PC-3 (cell line): ENCODE data around the gene SYNPO. TPM values are rescaled to one million over a fixed set of nuclear protein-coding genes. Genes with fewer than 3 reads are reported as not detected.

Experiments
- ATAC-seq: fragments of 200-7000 bp; cut with Tn5 transposase; 2 replicates; pipeline ENCODE4 v1.9.1; 2020; ENCODE audit warnings: mild to moderate bottlenecking, moderate library complexity
- BruUV-seq: library from RNA; stranded (reverse); fragments of 400-500 nt; replicated peaks from 2 replicates; lab custom pipeline; 2021; lab: Mats Ljungman, UMichigan
- CTCF ChIA-PET: fragments of 300-600 bp; sonication (Branson Sonifier 250); formaldehyde crosslinking; loops from one replicate; lab custom pipeline; 2022; ENCODE audit warnings: antibody characterized with exemption; lab: Charles Lee
- POLR2A ChIA-PET: fragments of 300-600 bp; sonication (Branson Sonifier 250); formaldehyde crosslinking; loops from one replicate; lab custom pipeline; 2022; ENCODE audit warnings: antibody characterized with exemption; ENCODE audit not compliant: unreplicated experiment; lab: Charles Lee
- DNase-seq: peaks from one replicate; pipeline ENCODE4 v3.0.0-alpha.2; 2015
- H2AFZ ChIP-seq: fragments of 300-600 bp; sonication (generic); 2 replicates; pipeline ENCODE4 v1.6.0; 2016; ENCODE audit warnings: antibody characterized with exemption, low read length
- H3F3A ChIP-seq: fragments of 300-600 bp; sonication (generic); one replicate; pipeline ENCODE4 v1.6.0; 2017; ENCODE audit warnings: antibody characterized with exemption, low read length, control low read depth, mild to moderate bottlenecking; ENCODE audit not compliant: unreplicated experiment
- H3K27ac ChIP-seq: fragments of 300-600 bp; sonication (generic); 2 replicates; pipeline ENCODE4 v1.5.1; 2016; ENCODE audit warnings: mild to moderate bottlenecking, low read length
- H3K27me3 ChIP-seq: fragments of 300-600 bp; sonication (generic); 2 replicates; pipeline ENCODE4 v1.6.1; 2016; ENCODE audit warnings: low read length, mixed read lengths
- H3K36me3 ChIP-seq: fragments of 300-600 bp; sonication (generic); 2 replicates; pipeline ENCODE4 v1.6.1; 2016; ENCODE audit warnings: low read depth, mixed run types, low read length, mixed read lengths
- H3K4me1 ChIP-seq: fragments of 300-600 bp; sonication (generic); 2 replicates; pipeline ENCODE4 v1.5.1; 2016; ENCODE audit warnings: low read length; ENCODE audit not compliant: insufficient read depth
- H3K4me2 ChIP-seq: fragments of 300-600 bp; sonication (generic); 2 replicates; pipeline ENCODE4 v1.6.0; 2016; ENCODE audit warnings: low read length
- H3K4me3 ChIP-seq: fragments of 300-600 bp; sonication (generic); 2 replicates; pipeline ENCODE4 v1.5.1; 2016; ENCODE audit warnings: mild to moderate bottlenecking, low read length, mixed read lengths
- H3K79me2 ChIP-seq: fragments of 300-600 bp; sonication (generic); 2 replicates; pipeline ENCODE4 v1.6.1; 2017; ENCODE audit warnings: low read length, mixed read lengths
- H3K9ac ChIP-seq: fragments of 300-600 bp; sonication (generic); 2 replicates; pipeline ENCODE4 v1.6.0; 2016; ENCODE audit warnings: mild to moderate bottlenecking, low read length
- H3K9me2 ChIP-seq: fragments of 300-600 bp; sonication (generic); replicated peaks from 2 replicates; pipeline ENCODE4 v1.6.1; 2016; ENCODE audit warnings: mixed run types, low read length, mixed read lengths
- H3K9me3 ChIP-seq: fragments of 300-600 bp; sonication (generic); 2 replicates; pipeline ENCODE4 v1.6.1; 2016; ENCODE audit warnings: low read length, mixed read lengths
- H4K20me1 ChIP-seq: fragments of 300-600 bp; sonication (generic); 2 replicates; pipeline ENCODE4 v1.6.1; 2016; ENCODE audit warnings: low read length, mixed read lengths
- CTCF ChIP-seq: fragments of 300-600 bp; sonication (generic); conservative IDR thresholded peaks from 2 replicates; pipeline ENCODE4 v1.5.1; 2017; ENCODE audit warnings: antibody characterized with exemption, low read depth, mild to moderate bottlenecking, low read length
- EZH2 ChIP-seq: fragments of 300-600 bp; sonication (generic); IDR thresholded peaks from one replicate; pipeline ENCODE4 v1.6.1; 2017; ENCODE audit warnings: antibody characterized with exemption, mild to moderate bottlenecking, low read length; ENCODE audit not compliant: unreplicated experiment
- EZH2phosphoT487 ChIP-seq: fragments of 300-600 bp; sonication (generic); IDR thresholded peaks from 2 replicates; pipeline ENCODE4 v1.6.1; 2018; ENCODE audit warnings: mild to moderate bottlenecking, antibody characterized with exemption, low read length, borderline replicate concordance
- intact Hi-C: fragments of 100-400 bp; cut with micrococcal nuclease; formaldehyde crosslinking; loops from 2 replicates; pipeline ENCODE4 v1.9.0; 2023
- total RNA-seq: library from RNA; depleted of rRNA; stranded (reverse); fragments of >200 nt; gene quantifications from 2 replicates; pipeline ENCODE4 v1.2.3, GENCODE V29; 2014

Gene SYNPO
- total RNA-seq, 1 experiment from 2014 or later = 5.3 TPM

GRCh38 chr5:150609843-150610584 lies 30.4 kb upstream of the SYNPO start:
- intact Hi-C loops = no loop called here
- Histone ChIP-seq H3K9me2 (no peaks in the 10 kb centered on the region), H3K4me3 (no peak overlapping the region), H3K27ac (no peak overlapping the region), H3F3A (no peaks in the 10 kb centered on the region), H3K27me3 (peaks cover 4% of the 10 kb centered on the region; the same call in 1 of the 2 replicates), H3K4me1 (no peaks in the 10 kb centered on the region), H3K36me3 (no peaks in the 10 kb centered on the region), H4K20me1 (no peaks in the 10 kb centered on the region), H3K79me2 (no peaks in the 10 kb centered on the region), H3K9ac (no peak overlapping the region), H2AFZ (no peak overlapping the region), H3K4me2 (no peak overlapping the region), H3K9me3 (no peaks in the 10 kb centered on the region)
- no peak for DNase-seq
- ATAC-seq = no peak
- CTCF ChIA-PET = no interaction called here
- POLR2A ChIA-PET = no interaction called here
- BruUV-seq = no TSS peak
- TF ChIP-seq EZH2phosphoT487 (no peak), CTCF (no peak), EZH2 (no peak)

GRCh38 chr5:150611026-150611425 lies 29.4 kb upstream of the SYNPO start:
- TF ChIP-seq CTCF (no peak), EZH2 (no peak)
- no peaks in the 10 kb centered on the region for H3K4me1 ChIP-seq
- H3K36me3 ChIP-seq = no peaks in the 10 kb centered on the region
- no peak overlapping the region for H3K9ac ChIP-seq
- no peaks in the 10 kb centered on the region for H3K79me2 ChIP-seq
- no peak overlapping the region for H3K4me2 ChIP-seq
- H3K27ac ChIP-seq = no peak overlapping the region
- H3K4me3 ChIP-seq = no peak overlapping the region
- ATAC-seq (no peak), DNase-seq (no peak)
- CTCF ChIA-PET = no interaction called here
- no TSS peak for BruUV-seq
- no peaks in the 10 kb centered on the region for H4K20me1 ChIP-seq
- H3K9me3 ChIP-seq = no peaks in the 10 kb centered on the region
- intact Hi-C loops = no loop called here
- no peaks in the 10 kb centered on the region for H3K9me2 ChIP-seq
- POLR2A ChIA-PET = no interaction called here
- H2AFZ ChIP-seq = no peak overlapping the region
- no peaks in the 10 kb centered on the region for H3F3A ChIP-seq
- H3K27me3 ChIP-seq = peaks cover 11% of the 10 kb centered on the region; the same call in 1 of the 2 replicates

- intact Hi-C loops = no loop called here
- Histone ChIP-seq H2AFZ (no peak overlapping the region), H3K9me2 (no peaks in the 10 kb centered on the region), H3K36me3 (no peaks in the 10 kb centered on the region), H3F3A (no peaks in the 10 kb centered on the region), H3K4me1 (no peaks in the 10 kb centered on the region), H3K79me2 (no peaks in the 10 kb centered on the region), H3K27ac (no peak overlapping the region), H3K4me2 (no peak overlapping the region), H3K9me3 (no peaks in the 10 kb centered on the region), H3K27me3 (peaks cover 11% of the 10 kb centered on the region; the same call in 1 of the 2 replicates), H3K9ac (no peak overlapping the region), H3K4me3 (no peak overlapping the region), H4K20me1 (no peaks in the 10 kb centered on the region)
- ATAC-seq = no peak
- ChIA-PET CTCF (no interaction called here), POLR2A (no interaction called here)
- BruUV-seq = no TSS peak
- TF ChIP-seq CTCF (no peak), EZH2 (no peak), EZH2phosphoT487 (no peak)
- DNase-seq = no peak
Observed at GRCh38 chr5:150612405-150612804, 28.1 kb upstream of the SYNPO start.
